Inflammatory macrophage (primary cell): Measurements from ENCODE around the gene MN1.
"Not testable (repeated sequence)": the region's sequence is repeated elsewhere in the genome, so short reads cannot be mapped to it uniquely, and the experiment has no call there.

Experiments
- DNase-seq, 2 donors: peaks; one replicate each; pipeline ENCODE4 v3.0.0-alpha.2; 2020 to 2022

Gene MN1

GRCh38 chr22:27756212-27756660 lies 45.3 kb downstream of the MN1 start:
- DNase-seq = no peak

DNA sequence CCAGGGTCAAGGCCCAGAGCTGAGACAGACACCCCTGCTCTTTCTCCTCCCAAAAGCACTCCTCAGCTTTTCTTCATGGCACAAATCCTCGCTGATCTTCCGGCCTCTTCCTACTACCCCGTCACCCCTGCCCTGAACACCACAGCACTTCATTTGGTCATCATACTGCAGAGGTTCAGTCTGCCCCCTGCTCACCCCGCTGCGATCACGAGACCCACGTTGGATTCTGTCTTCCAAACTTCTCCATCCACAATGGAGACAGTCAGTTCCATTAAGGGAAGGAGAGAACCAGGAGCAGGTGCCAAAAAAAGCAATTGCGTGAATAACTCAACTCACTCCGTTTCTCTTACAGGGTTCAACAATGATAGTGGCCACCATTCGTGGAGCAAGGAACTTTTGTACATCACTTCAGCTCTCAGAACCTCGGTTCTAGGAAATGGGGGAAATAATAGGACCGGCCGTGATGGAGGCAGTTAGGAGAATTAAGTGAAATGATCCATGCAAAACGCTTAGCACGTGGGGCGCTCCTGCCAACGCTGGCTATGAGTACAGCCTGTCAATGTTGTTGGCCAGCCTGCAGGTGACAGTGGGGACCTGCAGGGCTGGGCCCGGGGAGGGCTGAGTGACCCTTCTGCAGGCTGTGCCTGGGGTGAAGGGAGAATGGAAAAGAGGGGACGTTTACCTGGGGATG lies 45.9 kb downstream of the MN1 start:
- no peak for DNase-seq

GRCh38 chr22:27754888-27755480 lies 46.6 kb downstream of the MN1 start:
- DNase-seq = no peak

- DNase-seq = no peak
Observed at GRCh38 chr22:27754247-27754887, 47.2 kb downstream of the MN1 start.

DNA sequence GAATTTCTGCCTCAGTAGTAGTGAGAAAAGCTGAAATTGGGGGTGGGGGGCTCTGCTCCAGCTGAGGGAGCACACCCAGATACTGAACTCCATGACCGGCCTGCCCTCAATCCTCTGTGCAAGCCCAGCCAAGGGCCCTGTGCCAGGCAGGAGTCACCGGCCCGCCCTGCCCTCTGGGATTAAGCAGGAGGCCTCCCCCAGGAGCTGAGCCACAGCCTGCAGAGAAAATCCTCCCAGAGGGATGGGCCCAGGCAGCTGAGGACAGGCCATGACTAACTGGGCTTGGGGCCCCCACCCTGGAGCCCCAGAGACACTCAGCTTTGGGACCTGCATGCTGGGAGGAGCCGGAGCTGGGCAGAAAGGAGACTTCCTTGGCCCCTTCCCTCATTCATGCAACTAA lies 48.8 kb downstream of the MN1 start:
- DNase-seq = no peak

- no peak for DNase-seq
Observed at GRCh38 chr22:27752141-27752540, 49.4 kb downstream of the MN1 start.

- DNase-seq = no peak
Observed at GRCh38 chr22:27751277-27752070, 50.1 kb downstream of the MN1 start.

- DNase-seq = no peak
Observed at GRCh38 chr22:27750584-27751265, 50.8 kb downstream of the MN1 start.

DNA sequence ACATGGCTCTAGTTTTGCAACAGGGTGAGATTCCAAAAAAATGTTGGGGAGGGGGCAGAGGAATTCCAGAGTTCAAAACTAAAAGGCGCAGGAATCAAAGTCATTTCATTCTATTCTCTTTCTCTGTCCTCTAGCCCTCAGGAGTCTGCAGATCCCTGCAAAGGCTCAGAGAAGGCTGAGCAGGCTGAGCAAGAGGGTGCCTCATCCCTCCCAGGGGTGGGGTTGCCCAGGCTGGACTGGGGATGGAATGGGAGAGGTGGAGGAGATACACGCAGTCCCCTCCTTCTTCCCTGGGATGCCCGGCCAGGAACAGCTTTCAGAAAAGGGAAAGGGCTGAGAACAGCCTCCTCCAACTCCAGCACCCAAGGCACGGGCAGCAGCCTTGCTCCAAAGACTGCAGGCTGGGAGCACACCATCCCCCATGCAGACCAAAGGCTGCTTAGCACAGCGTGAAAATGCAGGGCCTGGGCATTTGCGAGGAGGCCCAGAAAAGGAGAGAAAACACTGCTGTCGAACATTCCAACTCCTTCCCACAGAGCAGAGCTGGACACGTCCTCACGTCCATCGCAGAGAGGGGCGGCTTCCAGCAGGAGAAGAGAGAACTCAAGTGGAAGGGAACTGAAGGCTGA lies 51.8 kb downstream of the MN1 start:
- DNase-seq = no peak

DNA sequence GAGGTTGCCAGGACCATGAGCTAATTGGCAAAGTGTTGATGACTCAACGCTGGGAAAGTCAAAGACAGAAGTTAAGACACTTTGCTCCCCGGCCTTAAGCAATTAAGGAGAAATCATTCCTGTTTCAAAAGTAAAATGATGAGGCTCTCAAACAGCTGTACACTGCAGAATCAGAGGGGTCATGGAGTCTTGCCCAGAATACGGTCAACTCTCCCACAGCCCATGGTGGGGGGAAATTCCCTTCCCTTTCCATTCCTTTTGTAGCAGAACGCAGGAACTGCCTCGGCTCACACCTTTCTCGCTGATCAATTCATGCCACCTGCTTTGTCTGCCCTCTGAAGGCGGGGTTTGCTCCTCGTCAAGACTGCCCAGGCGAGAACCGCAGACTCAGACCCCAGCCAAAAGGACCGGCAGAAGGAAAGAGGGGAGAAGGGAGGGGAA lies 52.8 kb downstream of the MN1 start:
- DNase-seq = peak; percentile 44 to 48

DNA sequence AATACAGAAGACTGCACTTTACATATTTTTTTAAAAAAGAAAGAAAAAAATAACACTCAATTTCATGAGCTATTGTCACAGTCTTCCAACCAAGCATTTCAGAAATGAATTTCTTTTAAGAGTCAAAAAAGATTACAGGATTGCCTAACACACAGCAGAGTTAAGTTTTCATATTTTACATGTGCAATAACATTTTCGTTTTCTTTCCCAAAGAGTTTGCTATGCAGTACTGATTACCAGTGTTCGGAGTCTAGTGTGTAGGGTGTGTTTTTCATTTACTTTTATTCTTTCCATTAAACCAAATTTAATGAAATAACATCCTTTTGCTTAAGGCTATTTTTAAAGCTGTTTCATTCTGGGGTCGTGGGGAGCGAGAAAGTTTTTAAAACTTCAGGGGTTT lies 53.2 kb downstream of the MN1 start:
- no peak for DNase-seq

- DNase-seq = no peak
Observed at GRCh38 chr22:27747396-27748221, 53.9 kb downstream of the MN1 start.

GRCh38 chr22:27746918-27747317 lies 54.6 kb downstream of the MN1 start:
- DNase-seq = no peak

GRCh38 chr22:27745809-27746208 lies 55.7 kb downstream of the MN1 start:
- no peak for DNase-seq

DNA sequence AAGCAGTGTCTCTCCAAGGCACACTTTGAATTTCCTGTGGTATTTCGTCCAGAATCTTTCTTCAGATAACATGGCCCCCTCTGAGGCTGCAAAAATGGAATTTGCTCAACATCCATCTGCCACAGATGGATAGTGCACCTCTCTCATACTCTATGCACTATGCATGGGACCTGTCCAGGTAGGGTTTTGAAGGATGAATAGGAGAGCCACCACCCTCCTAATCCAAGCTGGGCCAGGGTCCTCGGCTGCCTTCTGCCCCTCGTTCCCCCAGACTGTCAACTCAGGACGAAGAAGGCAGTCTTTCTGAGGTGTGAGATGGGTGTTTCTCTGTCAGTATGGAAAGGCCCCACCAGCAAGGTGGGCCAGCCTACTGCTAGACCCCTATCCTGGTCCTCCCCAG lies 56.4 kb downstream of the MN1 start:
- DNase-seq = no peak

DNA sequence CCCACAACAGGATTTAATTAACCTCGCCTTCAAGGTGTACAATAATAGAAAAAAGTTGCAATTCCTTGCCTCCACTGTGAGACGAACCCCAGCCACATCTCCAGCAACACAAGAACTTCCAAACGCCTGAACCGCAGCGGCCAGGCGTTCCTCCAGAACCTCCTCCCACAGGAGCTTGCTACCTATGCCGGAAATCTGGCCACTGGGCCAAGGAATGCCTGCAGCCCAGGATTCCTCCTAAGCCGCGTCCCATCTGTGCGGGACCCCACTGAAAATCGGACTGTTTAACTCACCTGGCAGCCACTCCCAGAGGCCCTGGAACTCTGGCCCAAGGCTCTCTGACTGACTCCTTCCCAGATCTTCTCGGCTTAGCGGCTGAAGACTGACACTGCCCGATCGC lies 57.5 kb downstream of the MN1 start:
- DNase-seq = not testable (repeated sequence)

- DNase-seq = no peak
Observed at GRCh38 chr22:27740202-27740748, 61.3 kb downstream of the MN1 start.

- no peak for DNase-seq
Observed at GRCh38 chr22:27737521-27737920, 64.0 kb downstream of the MN1 start.

DNA sequence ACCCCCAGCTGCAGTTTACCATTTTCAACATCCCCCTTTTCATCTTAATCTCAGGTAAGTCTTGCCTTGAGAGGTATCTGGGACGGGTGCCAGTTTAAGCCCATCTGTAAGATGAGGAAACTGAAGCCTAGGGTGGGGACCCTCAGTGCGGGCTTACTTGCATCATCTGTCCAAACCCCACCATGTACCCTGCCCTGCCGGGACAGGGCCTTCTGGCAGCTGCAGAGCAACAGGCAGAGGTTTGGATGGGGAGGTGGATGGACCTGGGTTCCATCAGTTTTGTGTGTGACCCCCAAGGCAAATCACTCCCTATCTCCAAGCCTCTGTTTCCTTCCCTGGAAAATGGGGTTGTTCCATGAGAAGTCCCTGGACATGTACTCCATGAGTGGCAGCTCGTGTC lies 67.5 kb downstream of the MN1 start:
- no peak for DNase-seq

GRCh38 chr22:27732841-27733240 lies 68.7 kb downstream of the MN1 start:
- no peak for DNase-seq

DNA sequence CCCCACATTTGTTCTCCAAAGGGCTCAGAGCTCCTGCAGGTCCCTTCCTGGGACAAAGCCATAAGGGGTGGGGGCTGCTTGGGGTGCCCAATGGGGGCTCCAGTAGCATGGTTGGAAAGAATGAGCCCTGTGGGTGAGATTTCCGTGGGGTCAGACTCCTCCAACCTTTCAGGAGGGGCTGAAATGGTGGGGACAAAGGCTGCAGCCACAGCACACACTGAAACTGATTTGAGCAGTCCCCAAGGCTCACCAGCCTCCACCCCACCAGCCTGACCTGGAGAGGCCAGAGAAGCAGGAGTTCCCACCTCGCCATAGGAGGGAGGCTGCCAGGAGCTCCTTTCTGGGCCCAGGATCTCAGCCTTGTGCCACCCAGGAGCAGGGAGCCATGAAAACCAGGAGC lies 69.2 kb downstream of the MN1 start:
- DNase-seq = no peak
